Measurements from ENCODE around the gene KIFC3.

GRCh38 chr16:57758331-57759117 is 43.8 kb downstream of the KIFC3 start:
- TF ChIP-seq CTCF (conservative IDR thresholded peaks at IDR 0.05 in 1 of 2, IDR thresholded peaks at IDR 0.05 in 1 of 2; ENCODE audit: low read depth in 1 of 2, low read length in 2 of 2) = no peak
- no peak for TF ChIP-seq EZH2 (IDR thresholded peaks at IDR 0.05; ENCODE audit: low read length, missing control alignments)
